HepG2 (cell line): Measurements from ENCODE around the gene DRC7. TPM values are rescaled to one million over a fixed set of nuclear protein-coding genes. Genes with fewer than 3 reads are reported as not detected.

Experiments used
- BCL6 ChIP-seq: IDR thresholded peaks from 2 replicates; pipeline ENCODE4 v1.6.1; 2016; ENCODE audit warnings: missing genetic modification reagents, missing compliant biosample characterization
- CEBPG ChIP-seq: IDR thresholded peaks from 2 replicates; pipeline ENCODE4 v1.6.1; 2016
- GABPB1 ChIP-seq: IDR thresholded peaks from 2 replicates; pipeline ENCODE4 v1.6.1; 2016; ENCODE audit warnings: mild to moderate bottlenecking, missing genetic modification reagents, moderate library complexity, missing compliant biosample characterization
- NR2C2 ChIP-seq: sonication (generic); formaldehyde crosslinking; IDR thresholded peaks from 2 replicates; pipeline ENCODE4 v1.4.0; 2020; ENCODE audit warnings: missing genetic modification reagents, mild to moderate bottlenecking, moderate library complexity, borderline replicate concordance
- PITX1 ChIP-seq: sonication (generic); formaldehyde crosslinking; IDR thresholded peaks from 2 replicates; pipeline ENCODE4 v1.5.1; 2020; ENCODE audit warnings: mild to moderate bottlenecking, missing genetic modification reagents
- REXO4 ChIP-seq: sonication (generic); formaldehyde crosslinking; IDR thresholded peaks from 2 replicates; pipeline ENCODE4 v1.8.0; 2022; ENCODE audit warnings: missing genetic modification reagents, mild to moderate bottlenecking, borderline replicate concordance
- ZBTB1 ChIP-seq: sonication (generic); formaldehyde crosslinking; IDR thresholded peaks from 2 replicates; pipeline ENCODE4 v1.4.0; 2020; ENCODE audit warnings: missing genetic modification reagents, borderline replicate concordance
- ZFP37 ChIP-seq: sonication (generic); formaldehyde crosslinking; IDR thresholded peaks from 2 replicates; pipeline ENCODE4 v1.4.0; 2020; ENCODE audit warnings: missing genetic modification reagents, borderline replicate concordance
- ZNF12 ChIP-seq: sonication (generic); formaldehyde crosslinking; IDR thresholded peaks from 2 replicates; pipeline ENCODE4 v1.5.0; 2020; ENCODE audit warnings: missing genetic modification reagents
- ZNF34 ChIP-seq: sonication (generic); formaldehyde crosslinking; IDR thresholded peaks from 2 replicates; pipeline ENCODE4 v1.4.0; 2020; ENCODE audit warnings: mild to moderate bottlenecking, missing genetic modification reagents, borderline replicate concordance
- ZNF567 ChIP-seq: sonication (generic); formaldehyde crosslinking; IDR thresholded peaks from 2 replicates; pipeline ENCODE4 v1.8.1; 2023; ENCODE audit warnings: mild to moderate bottlenecking, missing genetic modification reagents, borderline replicate concordance
- ZNF674 ChIP-seq: sonication (generic); formaldehyde crosslinking; IDR thresholded peaks from 2 replicates; pipeline ENCODE4 v1.5.0; 2020; ENCODE audit warnings: low read depth, mild to moderate bottlenecking, missing genetic modification reagents
- ZSCAN29 ChIP-seq: sonication (generic); formaldehyde crosslinking; conservative IDR thresholded peaks from 2 replicates; pipeline ENCODE4 v1.4.0; 2020; ENCODE audit warnings: mild to moderate bottlenecking, missing genetic modification reagents
- polyA plus RNA-seq, 8 experiments: library from polyadenylated mRNA; depleted of rRNA in 3 of 8; stranded (reverse) in 7 of 8; unstranded in 1 of 8; fragments of >200 nt; fragmentation: Illumina TruSeq in 4 of 8; extraction: Trizol in 4 of 8; gene quantifications; 2 replicates each; pipeline versions ENCODE4 v1.2.1 to v1.2.3, GENCODE V29; 2011 to 2016; ENCODE audit warnings: low read depth in 4 of 8, missing spikeins in 1 of 8, mixed read lengths in 1 of 8; ENCODE audit not compliant: insufficient read depth in 1 of 8
- total RNA-seq, 5 experiments: library from RNA; depleted of rRNA; stranded (reverse); fragments of >200 nt; fragmentation: Illumina TruSeq; extraction: Trizol; gene quantifications; 2 replicates each; pipeline ENCODE4 v1.2.3, GENCODE V29; 2016; ENCODE audit warnings: low read depth in 1 of 5
- TF ChIP-seq, protein P1 (sequence below): sonication (generic); formaldehyde crosslinking; conservative IDR thresholded peaks from 2 replicates; pipeline ENCODE4 v1.4.0; 2020; ENCODE audit warnings: mild to moderate bottlenecking, missing genetic modification reagents, moderate library complexity
- TF ChIP-seq, protein P2 (sequence below): sonication (generic); formaldehyde crosslinking; IDR thresholded peaks from 2 replicates; pipeline ENCODE4 v1.4.0; 2020; ENCODE audit warnings: missing genetic modification reagents, borderline replicate concordance
- TF ChIP-seq, protein P3 (sequence below): sonication (generic); formaldehyde crosslinking; IDR thresholded peaks from 2 replicates; pipeline ENCODE4 v1.5.0; 2020; ENCODE audit warnings: missing genetic modification reagents
- TF ChIP-seq, protein P4 (sequence below): sonication (generic); formaldehyde crosslinking; IDR thresholded peaks from 2 replicates; pipeline ENCODE4 v1.4.0; 2020; ENCODE audit warnings: missing genetic modification reagents
- TF ChIP-seq, protein P5 (sequence below): sonication (generic); formaldehyde crosslinking; IDR thresholded peaks from 2 replicates; pipeline ENCODE4 v1.8.1; 2023; ENCODE audit warnings: missing genetic modification reagents, mild to moderate bottlenecking, borderline replicate concordance

Gene DRC7
- total and polyA plus RNA-seq, 2 of the 13 experiments (the other 11 are each of a cell fraction or from before 2014, with no cell fraction given): 2.7 to 3.4 TPM

DNA sequence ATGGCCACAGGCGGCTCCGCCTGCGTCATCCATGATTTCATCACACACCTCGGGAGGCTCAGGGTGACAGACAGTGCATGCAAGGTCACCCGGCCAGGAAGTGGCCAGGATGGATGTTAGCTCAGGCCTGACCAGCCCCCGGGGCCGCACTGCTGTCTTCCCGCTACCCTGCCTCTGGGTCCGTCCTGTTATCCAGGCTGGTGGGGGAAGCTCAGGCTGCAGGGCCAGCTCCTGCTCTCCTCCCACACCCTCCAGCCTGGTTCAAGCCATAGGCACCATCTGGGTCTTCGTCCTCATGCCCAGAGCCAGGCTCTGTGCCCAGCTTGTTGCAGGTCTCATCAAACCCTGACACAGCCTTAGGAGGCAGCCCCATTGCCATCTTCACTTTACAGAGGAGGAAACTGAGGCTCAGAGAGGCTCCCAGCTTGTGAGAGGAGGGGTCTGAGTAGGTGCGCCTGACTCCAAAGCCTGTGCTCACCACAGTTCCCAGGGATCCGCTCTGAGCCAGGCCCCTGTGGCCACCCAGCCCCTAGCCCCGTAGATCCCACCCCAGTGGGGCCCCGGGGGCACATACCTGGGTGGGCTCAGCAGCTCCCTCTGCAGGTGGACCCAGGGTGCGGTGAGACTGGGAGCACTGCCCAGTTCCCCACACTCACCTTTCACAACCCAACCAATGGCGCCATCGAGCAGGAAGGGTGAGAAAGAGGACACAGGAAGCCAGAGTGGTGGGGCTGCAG lies 26.9 kb upstream of the DRC7 start (continued):
- TF ChIP-seq, protein P1, sequence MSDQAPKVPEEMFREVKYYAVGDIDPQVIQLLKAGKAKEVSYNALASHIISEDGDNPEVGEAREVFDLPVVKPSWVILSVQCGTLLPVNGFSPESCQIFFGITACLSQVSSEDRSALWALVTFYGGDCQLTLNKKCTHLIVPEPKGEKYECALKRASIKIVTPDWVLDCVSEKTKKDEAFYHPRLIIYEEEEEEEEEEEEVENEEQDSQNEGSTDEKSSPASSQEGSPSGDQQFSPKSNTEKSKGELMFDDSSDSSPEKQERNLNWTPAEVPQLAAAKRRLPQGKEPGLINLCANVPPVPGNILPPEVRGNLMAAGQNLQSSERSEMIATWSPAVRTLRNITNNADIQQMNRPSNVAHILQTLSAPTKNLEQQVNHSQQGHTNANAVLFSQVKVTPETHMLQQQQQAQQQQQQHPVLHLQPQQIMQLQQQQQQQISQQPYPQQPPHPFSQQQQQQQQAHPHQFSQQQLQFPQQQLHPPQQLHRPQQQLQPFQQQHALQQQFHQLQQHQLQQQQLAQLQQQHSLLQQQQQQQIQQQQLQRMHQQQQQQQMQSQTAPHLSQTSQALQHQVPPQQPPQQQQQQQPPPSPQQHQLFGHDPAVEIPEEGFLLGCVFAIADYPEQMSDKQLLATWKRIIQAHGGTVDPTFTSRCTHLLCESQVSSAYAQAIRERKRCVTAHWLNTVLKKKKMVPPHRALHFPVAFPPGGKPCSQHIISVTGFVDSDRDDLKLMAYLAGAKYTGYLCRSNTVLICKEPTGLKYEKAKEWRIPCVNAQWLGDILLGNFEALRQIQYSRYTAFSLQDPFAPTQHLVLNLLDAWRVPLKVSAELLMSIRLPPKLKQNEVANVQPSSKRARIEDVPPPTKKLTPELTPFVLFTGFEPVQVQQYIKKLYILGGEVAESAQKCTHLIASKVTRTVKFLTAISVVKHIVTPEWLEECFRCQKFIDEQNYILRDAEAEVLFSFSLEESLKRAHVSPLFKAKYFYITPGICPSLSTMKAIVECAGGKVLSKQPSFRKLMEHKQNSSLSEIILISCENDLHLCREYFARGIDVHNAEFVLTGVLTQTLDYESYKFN (CRISPR knock-in tag): peak; percentile 89
- TF ChIP-seq BCL6 (CRISPR knock-in tag) (peak; percentile 77), GABPB1 (CRISPR knock-in tag) (peak; percentile 89), ZFP37 (CRISPR knock-in tag) (no peak), ZNF567 (CRISPR knock-in tag) (no peak), ZNF12 (0 out of 2 replicates have a peak, but pooled peaks have one; percentile 47), ZBTB1 (no peak), ZNF674 (CRISPR knock-in tag) (no peak), PITX1 (CRISPR knock-in tag) (0 out of 2 replicates have a peak, but pooled peaks have one; percentile 77), NR2C2 (CRISPR knock-in tag) (peak; percentile 92), ZSCAN29 (CRISPR knock-in tag) (peak; percentile 89), ZNF34 (CRISPR knock-in tag) (no peak), REXO4 (CRISPR knock-in tag) (no peak), CEBPG (CRISPR knock-in tag) (peak; percentile 99)
- TF ChIP-seq, protein P2, sequence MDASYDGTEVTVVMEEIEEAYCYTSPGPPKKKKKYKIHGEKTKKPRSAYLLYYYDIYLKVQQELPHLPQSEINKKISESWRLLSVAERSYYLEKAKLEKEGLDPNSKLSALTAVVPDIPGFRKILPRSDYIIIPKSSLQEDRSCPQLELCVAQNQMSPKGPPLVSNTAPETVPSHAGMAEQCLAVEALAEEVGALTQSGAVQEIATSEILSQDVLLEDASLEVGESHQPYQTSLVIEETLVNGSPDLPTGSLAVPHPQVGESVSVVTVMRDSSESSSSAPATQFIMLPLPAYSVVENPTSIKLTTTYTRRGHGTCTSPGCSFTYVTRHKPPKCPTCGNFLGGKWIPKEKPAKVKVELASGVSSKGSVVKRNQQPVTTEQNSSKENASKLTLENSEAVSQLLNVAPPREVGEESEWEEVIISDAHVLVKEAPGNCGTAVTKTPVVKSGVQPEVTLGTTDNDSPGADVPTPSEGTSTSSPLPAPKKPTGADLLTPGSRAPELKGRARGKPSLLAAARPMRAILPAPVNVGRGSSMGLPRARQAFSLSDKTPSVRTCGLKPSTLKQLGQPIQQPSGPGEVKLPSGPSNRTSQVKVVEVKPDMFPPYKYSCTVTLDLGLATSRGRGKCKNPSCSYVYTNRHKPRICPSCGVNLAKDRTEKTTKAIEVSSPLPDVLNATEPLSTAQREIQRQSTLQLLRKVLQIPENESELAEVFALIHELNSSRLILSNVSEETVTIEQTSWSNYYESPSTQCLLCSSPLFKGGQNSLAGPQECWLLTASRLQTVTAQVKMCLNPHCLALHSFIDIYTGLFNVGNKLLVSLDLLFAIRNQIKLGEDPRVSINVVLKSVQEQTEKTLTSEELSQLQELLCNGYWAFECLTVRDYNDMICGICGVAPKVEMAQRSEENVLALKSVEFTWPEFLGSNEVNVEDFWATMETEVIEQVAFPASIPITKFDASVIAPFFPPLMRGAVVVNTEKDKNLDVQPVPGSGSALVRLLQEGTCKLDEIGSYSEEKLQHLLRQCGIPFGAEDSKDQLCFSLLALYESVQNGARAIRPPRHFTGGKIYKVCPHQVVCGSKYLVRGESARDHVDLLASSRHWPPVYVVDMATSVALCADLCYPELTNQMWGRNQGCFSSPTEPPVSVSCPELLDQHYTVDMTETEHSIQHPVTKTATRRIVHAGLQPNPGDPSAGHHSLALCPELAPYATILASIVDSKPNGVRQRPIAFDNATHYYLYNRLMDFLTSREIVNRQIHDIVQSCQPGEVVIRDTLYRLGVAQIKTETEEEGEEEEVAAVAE (CRISPR knock-in tag): no peak
- TF ChIP-seq, protein P3, sequence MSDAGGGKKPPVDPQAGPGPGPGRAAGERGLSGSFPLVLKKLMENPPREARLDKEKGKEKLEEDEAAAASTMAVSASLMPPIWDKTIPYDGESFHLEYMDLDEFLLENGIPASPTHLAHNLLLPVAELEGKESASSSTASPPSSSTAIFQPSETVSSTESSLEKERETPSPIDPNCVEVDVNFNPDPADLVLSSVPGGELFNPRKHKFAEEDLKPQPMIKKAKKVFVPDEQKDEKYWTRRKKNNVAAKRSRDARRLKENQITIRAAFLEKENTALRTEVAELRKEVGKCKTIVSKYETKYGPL: no peak
- TF ChIP-seq, protein P4, sequence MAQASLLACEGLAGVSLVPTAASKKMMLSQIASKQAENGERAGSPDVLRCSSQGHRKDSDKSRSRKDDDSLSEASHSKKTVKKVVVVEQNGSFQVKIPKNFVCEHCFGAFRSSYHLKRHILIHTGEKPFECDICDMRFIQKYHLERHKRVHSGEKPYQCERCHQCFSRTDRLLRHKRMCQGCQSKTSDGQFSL (CRISPR knock-in tag): no peak
- TF ChIP-seq, protein P5, sequence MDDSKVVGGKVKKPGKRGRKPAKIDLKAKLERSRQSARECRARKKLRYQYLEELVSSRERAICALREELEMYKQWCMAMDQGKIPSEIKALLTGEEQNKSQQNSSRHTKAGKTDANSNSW (CRISPR knock-in tag): no peak
